ENCODE measurements around the gene RASL11A.

DNA sequence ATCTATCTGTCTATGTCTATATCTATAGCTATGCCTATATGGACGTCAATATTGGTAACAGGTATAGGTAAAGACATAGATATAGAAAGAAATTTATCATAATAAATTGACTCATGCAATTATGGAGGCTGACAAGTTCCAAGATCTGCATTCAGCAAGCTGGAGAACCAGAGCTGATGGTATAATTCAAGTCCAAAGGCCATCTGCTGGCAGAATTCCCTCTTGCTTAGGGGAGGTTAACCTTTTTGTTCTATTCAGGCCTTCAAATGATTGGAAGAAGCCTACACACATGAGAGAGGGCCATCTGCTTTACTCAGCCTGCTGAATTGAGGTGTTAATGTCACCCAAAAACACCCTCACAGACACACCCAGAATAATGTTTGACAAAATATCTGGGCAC lies 10.8 kb downstream of the RASL11A start:
- TF ChIP-seq CTCF (IDR thresholded peaks at IDR 0.05 in 8 of 11, conservative IDR thresholded peaks at IDR 0.05 in 3 of 11) (no peak), POLR2A (IDR thresholded peaks at IDR 0.05) (no peak)

Measured in spleen (tissue), 7 donors.